Transverse colon (tissue), 4 donors: Measurements from ENCODE around the gene SYPL1. TPM values are rescaled to one million over a fixed set of nuclear protein-coding genes. Genes with fewer than 3 reads are reported as not detected.
A peak's percentile ranks its signal among the peaks of the same experiment; 100 is the strongest.

Experiments used
- DNase-seq: peaks from one replicate; pipeline ENCODE4 v3.0.0-alpha.2; 2019
- H3K27ac ChIP-seq, 4 donors: fragments of 200-600 bp; sonication (generic); 2 replicates each; pipeline ENCODE4 v1.5.1; 2016 to 2018; ENCODE audit warnings: inconsistent platforms in 4 of 4
- H3K27me3 ChIP-seq: fragments of 200-600 bp; sonication (generic); 2 replicates; pipeline ENCODE4 v1.5.1; 2017; ENCODE audit warnings: inconsistent platforms
- H3K36me3 ChIP-seq, 4 donors: fragments of 200-600 bp; sonication (generic); 2 replicates each; pipeline ENCODE4 v1.5.1; 2017 to 2019; ENCODE audit warnings: inconsistent platforms in 4 of 4
- H3K4me1 ChIP-seq, 4 donors: fragments of 200-600 bp; sonication (generic); 2 replicates each; pipeline ENCODE4 v1.5.1; 2017 to 2020; ENCODE audit warnings: inconsistent platforms in 4 of 4
- H3K4me3 ChIP-seq, 4 donors: fragments of 200-600 bp; sonication (generic); 1 replicate in 1 of 4; 2 replicates in 3 of 4; pipeline versions ENCODE4 v1.5.1 to v1.6.1; 2017 to 2019; ENCODE audit warnings: inconsistent platforms in 4 of 4
- H3K9me3 ChIP-seq, 2 donors: fragments of 200-600 bp; sonication (generic); 2 replicates each; pipeline ENCODE4 v1.5.1; 2017 to 2019; ENCODE audit warnings: inconsistent platforms in 2 of 2
- CTCF ChIP-seq, 5 experiments: fragments of 200-600 bp in 3 of 5; fragments of 450-650 bp in 2 of 5; sonication (generic) in 3 of 5; IDR thresholded peaks; 1 replicate in 2 of 5; 2 replicates in 3 of 5; pipeline ENCODE4 v1.5.1; 2016 to 2017; ENCODE audit warnings: antibody characterized with exemption in 5 of 5, inconsistent platforms in 3 of 5, mild to moderate bottlenecking in 2 of 5, moderate library complexity in 1 of 5
- EP300 ChIP-seq: sonication (generic); formaldehyde crosslinking; IDR thresholded peaks from one replicate; pipeline ENCODE4 v1.6.1; 2017; ENCODE audit warnings: antibody characterized with exemption, low read depth
- POLR2A ChIP-seq: fragments of 450-650 bp; IDR thresholded peaks from one replicate; pipeline ENCODE4 v1.6.1; 2016; ENCODE audit warnings: antibody characterized with exemption, mild to moderate bottlenecking, moderate library complexity
- POLR2AphosphoS5 ChIP-seq, 3 donors: sonication (generic); formaldehyde crosslinking; IDR thresholded peaks; one replicate each; pipeline ENCODE4 v1.6.1; 2016; ENCODE audit warnings: antibody characterized with exemption in 3 of 3
- WGBS, 2 donors: methylation state at CpG; one replicate each; pipeline ENCODE4 v1.1.5; 2018; ENCODE audit warnings: low coverage in 1 of 2; 5-methylcytosine and 5-hydroxymethylcytosine counted together
- in situ Hi-C, 4 donors: fragments of 200-750 bp; cut with MboI; loops; one replicate each; pipeline versions ENCODE4 v1.15.0 to v1.15.1; 2017; ENCODE audit warnings: low sequenced_read_pairs in 3 of 4, low pct_ligation_motif_present in 1 of 4, low pct_unique_long_range_greater_than_20kb in 1 of 4
- intact Hi-C: fragments of 100-400 bp; cut with DNase I; formaldehyde crosslinking; loops from one replicate; pipeline ENCODE4 v1.15.1; 2023; ENCODE audit warnings: low total_unique reads
- total RNA-seq, 4 donors: library from RNA; depleted of rRNA; stranded (reverse); fragments of >200 nt; gene quantifications; one replicate each; pipeline ENCODE4 v1.1.0, GENCODE V29; 2016

Gene SYPL1
- total RNA-seq, 4 donors from 2014 or later = 36.7 to 81.8 (median 59.5) TPM

DNA sequence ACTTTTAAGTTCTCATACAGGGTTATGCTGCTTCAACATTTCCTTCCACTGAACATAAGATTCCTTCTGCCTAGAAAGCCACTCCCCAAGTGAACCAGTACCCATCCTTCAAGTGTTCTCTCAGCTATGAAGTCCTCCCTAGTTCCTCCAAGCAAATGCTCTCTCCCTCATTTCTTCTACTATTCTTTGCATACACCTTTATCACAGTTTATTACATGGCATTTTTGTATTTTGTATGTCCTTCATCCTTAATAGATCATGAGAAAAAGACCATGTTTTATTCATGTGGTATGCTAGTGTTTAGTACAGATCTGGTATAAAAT is 1.9 kb downstream of the SYPL1 start:
- Histone ChIP-seq H3K9me3 (no peaks in the 10 kb centered on the region), H3K4me1 (peaks cover 12 to 46% (median 25%) of the 10 kb centered on the region in 4 donors), H3K27me3 (no peaks in the 10 kb centered on the region), H3K4me3 (peak overlapping the region in 3 of 4 donors; percentile 65 to 77 (median 76)), H3K36me3 (no peaks in the 10 kb centered on the region), H3K27ac (peak overlapping the region; percentile 98 to 99 (median 98))
- in situ Hi-C loops = no loop called here
- intact Hi-C loops = loop anchor here (5.0 kb wide), 1 partner anchor 38 kb away; no protein-coding TSS in a partner anchor
- no peak for DNase-seq
- no peak for TF ChIP-seq POLR2AphosphoS5 (IDR thresholded peaks at IDR 0.05)
- no peak for TF ChIP-seq POLR2A
- no peak for TF ChIP-seq CTCF (IDR thresholded peaks at IDR 0.05)
- no peak for TF ChIP-seq EP300

GRCh38 chr7:106109521-106110237 is 2.4 kb downstream of the SYPL1 start:
- no peaks in the 10 kb centered on the region for H3K36me3 ChIP-seq
- no peaks in the 10 kb centered on the region for H3K9me3 ChIP-seq
- in situ Hi-C loops = no loop called here
- WGBS, 2 donors = 79 to 84% methylated on average over 6 of the region's 6 CpGs
- no peak for DNase-seq
- intact Hi-C loops = loop anchor here (5.0 kb wide), 1 partner anchor 37 kb away; no protein-coding TSS in a partner anchor
- peak overlapping the region in 1 of 4 donors; percentile 65 for H3K4me3 ChIP-seq
- H3K27me3 ChIP-seq = no peaks in the 10 kb centered on the region
- peaks cover 12 to 50% (median 27%) of the 10 kb centered on the region in 4 donors for H3K4me1 ChIP-seq
- no peak for TF ChIP-seq POLR2AphosphoS5 (IDR thresholded peaks at IDR 0.05)
- no peak for TF ChIP-seq EP300
- TF ChIP-seq POLR2A = no peak
- TF ChIP-seq CTCF (IDR thresholded peaks at IDR 0.05) = no peak
- H3K27ac ChIP-seq = peak overlapping the region in 3 of 4 donors; percentile 98

- no peak for TF ChIP-seq EP300
- no peak for TF ChIP-seq CTCF (IDR thresholded peaks at IDR 0.05)
- no peak for TF ChIP-seq POLR2A
- TF ChIP-seq POLR2AphosphoS5 (IDR thresholded peaks at IDR 0.05) = no peak
- DNase-seq = no peak
- 76 to 87% methylated on average over 1 of the region's 1 CpG for WGBS, 2 donors
- Histone ChIP-seq H3K36me3 (no peaks in the 10 kb centered on the region), H3K27me3 (no peaks in the 10 kb centered on the region), H3K4me3 (no peak overlapping the region), H3K27ac (peak overlapping the region in 3 of 4 donors; percentile 16 to 98 (median 98)), H3K9me3 (no peaks in the 10 kb centered on the region), H3K4me1 (peaks cover 12 to 52% (median 28%) of the 10 kb centered on the region in 4 donors)
- intact Hi-C loops (no loop called here), in situ Hi-C loops (no loop called here)
Measured at GRCh38 chr7:106108991-106109390, 3.1 kb downstream of the SYPL1 start.

DNA sequence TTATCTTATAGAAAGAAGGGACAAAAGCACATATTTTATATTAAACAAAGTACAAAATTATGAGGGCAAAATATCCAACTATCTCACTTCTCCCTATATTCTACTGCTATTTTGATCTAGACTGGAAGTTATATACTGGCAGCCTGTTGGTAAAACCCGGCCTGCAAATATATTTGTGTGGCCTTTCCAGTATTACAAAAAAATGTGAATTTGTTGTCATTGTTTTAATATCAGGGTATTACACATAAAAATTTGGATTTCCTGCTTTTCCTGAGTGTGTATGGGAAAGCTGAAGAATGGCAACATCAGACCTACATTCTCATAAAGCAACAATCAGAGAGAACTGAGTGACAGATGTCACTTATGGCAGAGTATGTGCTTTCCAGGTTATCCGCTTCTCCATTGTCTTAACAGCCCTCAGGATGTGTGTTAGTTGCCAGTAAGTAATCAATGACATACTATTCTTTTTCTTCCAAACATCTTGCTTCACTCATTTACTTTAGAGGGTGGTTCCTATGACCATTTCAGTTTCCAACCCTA is 7.3 kb downstream of the SYPL1 start:
- H3K4me3 ChIP-seq = no peak overlapping the region
- H3K27me3 ChIP-seq = no peaks in the 10 kb centered on the region
- WGBS, 2 donors = 78 to 94% methylated on average over 1 to 2 of the region's 2 CpGs
- no peaks in the 10 kb centered on the region for H3K9me3 ChIP-seq
- TF ChIP-seq POLR2AphosphoS5 (IDR thresholded peaks at IDR 0.05) (no peak), CTCF (IDR thresholded peaks at IDR 0.05) (no peak), EP300 (no peak), POLR2A (no peak)
- H3K36me3 ChIP-seq = no peaks in the 10 kb centered on the region
- H3K27ac ChIP-seq = no peak overlapping the region
- in situ Hi-C loops (no loop called here), intact Hi-C loops (no loop called here)
- DNase-seq = no peak
- peaks cover 15 to 67% (median 29%) of the 10 kb centered on the region in 4 donors for H3K4me1 ChIP-seq
